Measurements from ENCODE around the gene UQCRH.
A peak's percentile ranks its signal among the peaks of the same experiment; 100 is the strongest.

Gene UQCRH

GRCh38 chr1:46295306-46295705 is 8.2 kb upstream of the UQCRH start:
- TF ChIP-seq CTCF (IDR thresholded peaks at IDR 0.05; ENCODE audit: control insufficient read depth, extremely low read depth, insufficient read depth), result no peak
- H3K4me3 ChIP-seq (ENCODE audit: low read depth, low read length), result no peak overlapping the region
- DNase-seq (ENCODE audit: low read depth), result no peak

GRCh38 chr1:46298387-46298786 is 5.1 kb upstream of the UQCRH start:
- TF ChIP-seq CTCF (IDR thresholded peaks at IDR 0.05; ENCODE audit: control insufficient read depth, extremely low read depth, insufficient read depth), result no peak
- no peak overlapping the region for H3K4me3 ChIP-seq (ENCODE audit: low read depth, low read length)
- no peak for DNase-seq (ENCODE audit: low read depth)

GRCh38 chr1:46300673-46301405 is 2.7 kb upstream of the UQCRH start:
- H3K4me3 ChIP-seq (ENCODE audit: low read depth, low read length), result peak overlapping the region; percentile 91
- peak; percentile 44 for DNase-seq (ENCODE audit: low read depth)
- TF ChIP-seq CTCF (IDR thresholded peaks at IDR 0.05; ENCODE audit: control insufficient read depth, extremely low read depth, insufficient read depth), result no peak

- peak overlapping the region; percentile 91 for H3K4me3 ChIP-seq (ENCODE audit: low read depth, low read length)
- no peak for DNase-seq (ENCODE audit: low read depth)
- no peak for TF ChIP-seq CTCF (IDR thresholded peaks at IDR 0.05; ENCODE audit: control insufficient read depth, extremely low read depth, insufficient read depth)
These were observed 2.1 kb upstream of the UQCRH start for GRCh38 chr1:46301406-46301807.

- H3K4me3 ChIP-seq (ENCODE audit: low read depth, low read length), result peak overlapping the region; percentile 91
- TF ChIP-seq CTCF (IDR thresholded peaks at IDR 0.05; ENCODE audit: control insufficient read depth, extremely low read depth, insufficient read depth), result 0 out of 2 replicates have a peak, but pooled peaks have one; percentile 20
- no peak for DNase-seq (ENCODE audit: low read depth)
These were observed 1.5 kb upstream of the UQCRH start for GRCh38 chr1:46301808-46302640.

- TF ChIP-seq CTCF (IDR thresholded peaks at IDR 0.05; ENCODE audit: control insufficient read depth, extremely low read depth, insufficient read depth), result no peak
- no peak for DNase-seq (ENCODE audit: low read depth)
- peak overlapping the region; percentile 91 for H3K4me3 ChIP-seq (ENCODE audit: low read depth, low read length)
These were observed 859 bp upstream of the UQCRH start for GRCh38 chr1:46302641-46303037.

Data from LNCaP clone FGC (cell line).